Measurements from ENCODE around the gene CAMK2D.

Gene CAMK2D

GRCh38 chr4:113760795-113761619 is 531 bp downstream of the CAMK2D start:
- DNase-seq (ENCODE audit: low read depth, low spot score) = no peak
- CTCF ChIA-PET = interaction anchor here (0.7 to 1.8 kb wide), 5 partner anchors 213 to 620 kb away, joined by 3 to 12 read pairs (median 3); no protein-coding TSS in a partner anchor

DNA sequence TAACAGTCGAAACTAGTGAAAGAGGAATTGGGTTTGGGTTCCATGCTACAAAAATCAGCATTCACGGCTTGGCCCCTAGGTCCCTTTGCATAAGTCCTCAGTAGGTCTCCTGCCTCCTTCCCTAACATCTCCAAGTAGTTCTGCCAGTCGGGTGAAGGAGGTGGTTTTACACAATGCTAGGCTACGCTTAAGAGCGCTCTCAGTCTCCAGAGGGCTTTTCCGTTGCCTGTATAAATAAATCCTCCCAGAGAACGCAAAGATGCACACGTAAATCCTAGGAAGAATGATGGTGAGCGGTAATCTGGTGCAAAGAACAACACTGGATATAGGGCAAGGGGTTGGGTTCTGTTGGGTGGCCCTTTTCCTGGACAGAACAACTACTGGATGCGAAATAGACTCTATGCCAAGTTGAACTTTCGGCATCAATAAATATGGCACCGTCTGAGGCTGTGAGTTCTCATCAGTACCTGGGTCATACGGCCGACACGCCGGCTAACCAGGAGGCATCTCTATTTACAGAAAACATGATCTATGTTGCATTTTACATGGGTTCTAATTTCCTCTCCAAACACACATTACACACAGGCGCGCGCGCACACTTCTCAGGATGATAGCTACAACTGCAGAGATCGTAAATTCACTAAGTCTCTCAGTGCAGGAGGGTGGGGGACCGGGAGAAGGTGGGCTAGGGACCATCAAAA is 1.3 kb downstream of the CAMK2D start:
- ChIA-PET CTCF (interaction anchor here (0.7 to 1.8 kb wide), 5 partner anchors 212 to 621 kb away, joined by 3 to 12 read pairs (median 3); no protein-coding TSS in a partner anchor), POLR2A (interaction anchor here (0.8 to 1.3 kb wide), 2 partner anchors 213 to 365 kb away, joined by 3 to 4 read pairs; no protein-coding TSS in a partner anchor)
- DNase-seq (ENCODE audit: low read depth, low spot score) = no peak
- peak overlapping the region; percentile 90 for H3K4me3 ChIP-seq (ENCODE audit: low read depth, low read length)
- TF ChIP-seq, protein P1, sequence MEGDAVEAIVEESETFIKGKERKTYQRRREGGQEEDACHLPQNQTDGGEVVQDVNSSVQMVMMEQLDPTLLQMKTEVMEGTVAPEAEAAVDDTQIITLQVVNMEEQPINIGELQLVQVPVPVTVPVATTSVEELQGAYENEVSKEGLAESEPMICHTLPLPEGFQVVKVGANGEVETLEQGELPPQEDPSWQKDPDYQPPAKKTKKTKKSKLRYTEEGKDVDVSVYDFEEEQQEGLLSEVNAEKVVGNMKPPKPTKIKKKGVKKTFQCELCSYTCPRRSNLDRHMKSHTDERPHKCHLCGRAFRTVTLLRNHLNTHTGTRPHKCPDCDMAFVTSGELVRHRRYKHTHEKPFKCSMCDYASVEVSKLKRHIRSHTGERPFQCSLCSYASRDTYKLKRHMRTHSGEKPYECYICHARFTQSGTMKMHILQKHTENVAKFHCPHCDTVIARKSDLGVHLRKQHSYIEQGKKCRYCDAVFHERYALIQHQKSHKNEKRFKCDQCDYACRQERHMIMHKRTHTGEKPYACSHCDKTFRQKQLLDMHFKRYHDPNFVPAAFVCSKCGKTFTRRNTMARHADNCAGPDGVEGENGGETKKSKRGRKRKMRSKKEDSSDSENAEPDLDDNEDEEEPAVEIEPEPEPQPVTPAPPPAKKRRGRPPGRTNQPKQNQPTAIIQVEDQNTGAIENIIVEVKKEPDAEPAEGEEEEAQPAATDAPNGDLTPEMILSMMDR (IDR thresholded peaks at IDR 0.05; ENCODE audit: insufficient read depth, low read length, missing control alignments) = no peak

More at GRCh38 chr4:113760795-113761619, 531 bp downstream of the CAMK2D start:
- peak overlapping the region; percentile 90 for H3K4me3 ChIP-seq (ENCODE audit: low read depth, low read length)
- POLR2A ChIA-PET = interaction anchor here (0.8 to 1.3 kb wide), 3 partner anchors 195 to 366 kb away, joined by 3 to 4 read pairs (median 3); no protein-coding TSS in a partner anchor
- TF ChIP-seq, protein P1 (IDR thresholded peaks at IDR 0.05; ENCODE audit: insufficient read depth, low read length, missing control alignments) = no peak

- ChIA-PET POLR2A (no interaction called here), CTCF (interaction anchor here (1.8 kb wide), 1 partner anchor 212 kb away, joined by 12 read pairs; no protein-coding TSS in a partner anchor)
- DNase-seq (ENCODE audit: low read depth, low spot score) = no peak
- TF ChIP-seq, protein P1 (IDR thresholded peaks at IDR 0.05; ENCODE audit: insufficient read depth, low read length, missing control alignments) = no peak
- H3K4me3 ChIP-seq (ENCODE audit: low read depth, low read length) = peak overlapping the region; percentile 90
These were observed 1.8 kb downstream of the CAMK2D start for GRCh38 chr4:113759696-113760093.

DNA sequence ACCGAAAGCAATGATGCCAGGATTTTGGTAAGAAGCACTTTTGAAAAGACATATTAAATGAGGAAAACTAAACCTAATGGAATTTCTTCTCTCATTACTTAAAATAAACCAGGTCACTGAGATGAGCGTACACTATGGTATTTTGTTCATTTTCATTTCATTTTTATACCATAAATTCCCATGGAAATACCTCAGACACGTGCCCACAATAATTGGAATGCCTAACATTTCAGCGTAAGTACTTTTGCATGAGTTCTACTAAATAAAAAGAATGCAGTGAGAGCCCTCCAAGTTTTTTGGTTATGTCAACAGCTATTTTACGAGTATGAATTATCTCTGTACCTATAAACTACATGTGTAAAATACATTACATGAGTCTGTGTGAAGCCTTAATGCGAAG is 3.2 kb downstream of the CAMK2D start:
- TF ChIP-seq, protein P1 (IDR thresholded peaks at IDR 0.05; ENCODE audit: insufficient read depth, low read length, missing control alignments) = no peak
- POLR2A ChIA-PET = interaction anchor here (0.6 to 0.9 kb wide), 2 partner anchors 183 to 320 kb away, joined by 3 read pairs; no protein-coding TSS in a partner anchor
- H3K4me3 ChIP-seq (ENCODE audit: low read depth, low read length) = peak overlapping the region; percentile 90
- peak; percentile 80 for DNase-seq (ENCODE audit: low read depth, low spot score)
- CTCF ChIA-PET = interaction anchor here (0.7 to 1.2 kb wide), 2 partner anchors 211 to 365 kb away, joined by 3 to 4 read pairs; no protein-coding TSS in a partner anchor

- TF ChIP-seq, protein P1 (IDR thresholded peaks at IDR 0.05; ENCODE audit: insufficient read depth, low read length, missing control alignments) = no peak
- DNase-seq (ENCODE audit: low read depth, low spot score) = no peak
- ChIA-PET POLR2A (no interaction called here), CTCF (interaction anchor here (1.0 kb wide), 1 partner anchor 364 kb away, joined by 3 read pairs; no protein-coding TSS in a partner anchor)
- H3K4me3 ChIP-seq (ENCODE audit: low read depth, low read length) = no peak overlapping the region
These were observed 4.1 kb downstream of the CAMK2D start for GRCh38 chr4:113757486-113757885.
